GM21723 (cell line): Measurements from ENCODE around the gene CHAD.
"Not testable (repeated sequence)": the region's sequence is repeated elsewhere in the genome, so short reads cannot be mapped to it uniquely, and the experiment has no call there.

Experiments
- ATAC-seq: cut with Tn5 transposase; IDR thresholded peaks from one replicate; pipeline ENCODE4 v1.9.1; 2021; ENCODE audit warnings: mild to moderate bottlenecking, moderate library complexity; ENCODE audit not compliant: unreplicated experiment

CHAD gene

GRCh38 chr17:50475775-50476544 is 7.3 kb upstream of the CHAD start:
- ATAC-seq: not testable (repeated sequence)

- no peak for ATAC-seq
Measured at GRCh38 chr17:50475362-50475761, 6.7 kb upstream of the CHAD start.

- no peak for ATAC-seq
Measured at GRCh38 chr17:50474523-50474922, 5.8 kb upstream of the CHAD start.

DNA sequence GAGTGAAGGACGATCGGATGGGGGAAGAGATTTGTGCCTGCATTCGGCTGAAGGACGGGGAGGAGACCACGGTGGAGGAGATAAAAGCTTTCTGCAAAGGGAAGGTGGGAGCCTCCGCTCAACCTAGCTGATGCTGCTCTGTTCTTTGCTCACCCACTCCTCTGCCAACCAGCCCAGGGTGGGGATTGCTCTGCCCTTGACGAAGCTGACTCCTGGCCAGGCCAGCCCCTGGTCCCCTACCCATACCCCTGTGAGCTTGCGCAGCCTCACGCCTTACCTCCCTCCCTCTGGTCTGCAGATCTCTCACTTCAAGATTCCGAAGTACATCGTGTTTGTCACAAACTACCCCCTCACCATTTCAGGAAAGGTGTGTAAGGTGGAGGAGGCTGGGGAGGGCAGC is 5.2 kb upstream of the CHAD start:
- no peak for ATAC-seq

DNA sequence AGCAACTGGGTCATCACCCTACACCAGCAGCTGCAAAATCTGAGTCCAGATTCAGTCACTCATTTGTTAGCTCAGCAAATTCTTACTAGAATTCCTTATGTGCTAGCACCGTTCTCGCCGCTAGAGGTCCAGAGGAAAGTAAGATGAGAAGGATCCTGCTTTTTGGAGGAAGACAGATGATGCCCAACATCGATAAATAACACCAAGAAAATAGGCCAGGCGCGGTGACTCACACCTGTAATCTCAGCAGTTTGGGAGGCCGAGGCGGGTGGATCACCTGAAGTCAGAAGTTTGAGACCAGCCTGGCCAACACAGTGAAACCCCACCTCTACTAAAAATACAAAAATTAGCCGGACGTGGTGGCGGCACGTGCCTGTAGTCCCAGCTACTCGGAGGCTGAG is 4.1 kb upstream of the CHAD start:
- ATAC-seq: not testable (repeated sequence)

DNA sequence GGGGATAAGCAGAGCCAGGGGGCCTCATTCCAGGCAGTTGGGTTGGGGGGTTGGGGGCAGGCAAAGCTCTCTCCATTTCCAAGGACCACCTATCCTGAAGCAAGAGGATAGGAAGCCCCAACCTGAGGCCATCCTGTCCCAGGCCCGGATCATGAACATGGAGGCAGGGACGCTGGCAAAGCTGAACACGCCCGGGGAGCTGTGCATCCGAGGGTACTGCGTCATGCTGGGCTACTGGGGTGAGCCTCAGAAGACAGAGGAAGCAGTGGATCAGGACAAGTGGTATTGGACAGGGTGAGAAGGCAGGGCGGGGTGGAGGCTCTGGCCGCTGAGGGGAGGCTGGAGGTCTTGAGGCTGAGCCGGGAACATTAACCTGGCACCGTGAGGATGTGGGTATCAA is 3.6 kb upstream of the CHAD start:
- ATAC-seq: no peak

GRCh38 chr17:50471009-50471905 is 2.6 kb upstream of the CHAD start:
- ATAC-seq: no peak

- ATAC-seq: no peak
Measured at GRCh38 chr17:50470426-50470825, 1.7 kb upstream of the CHAD start.

DNA sequence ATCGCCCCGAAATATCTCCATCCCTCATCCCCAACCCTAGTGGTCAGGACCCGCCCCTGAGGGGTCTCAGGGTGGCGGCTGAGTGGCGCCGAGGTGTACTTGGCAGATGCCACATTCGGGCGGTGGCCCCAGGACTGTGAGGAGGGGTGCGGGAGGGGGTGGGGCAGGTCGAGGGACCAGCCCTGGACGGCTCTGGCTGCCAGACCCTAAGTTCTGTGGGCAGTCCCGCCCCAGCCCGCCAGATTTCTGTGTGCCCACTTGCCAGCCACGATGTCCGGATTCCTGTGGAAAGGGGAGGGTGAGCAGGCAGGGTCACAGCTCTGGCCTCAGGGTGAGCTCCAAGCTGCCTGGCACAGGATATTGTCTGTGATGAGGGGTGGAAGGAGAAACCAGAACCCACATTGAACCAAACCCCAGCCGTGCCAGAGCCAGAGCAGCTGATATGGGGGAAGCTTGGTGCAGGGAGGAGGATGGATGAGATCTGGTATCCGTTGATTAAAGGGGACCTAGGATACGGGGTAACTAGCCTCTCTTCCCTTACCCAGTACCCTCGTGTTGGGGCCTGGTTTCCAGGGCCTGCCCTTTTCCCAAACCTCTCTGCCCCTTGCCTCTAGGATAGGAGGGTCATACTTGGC is 1.1 kb upstream of the CHAD start:
- no peak for ATAC-seq

DNA sequence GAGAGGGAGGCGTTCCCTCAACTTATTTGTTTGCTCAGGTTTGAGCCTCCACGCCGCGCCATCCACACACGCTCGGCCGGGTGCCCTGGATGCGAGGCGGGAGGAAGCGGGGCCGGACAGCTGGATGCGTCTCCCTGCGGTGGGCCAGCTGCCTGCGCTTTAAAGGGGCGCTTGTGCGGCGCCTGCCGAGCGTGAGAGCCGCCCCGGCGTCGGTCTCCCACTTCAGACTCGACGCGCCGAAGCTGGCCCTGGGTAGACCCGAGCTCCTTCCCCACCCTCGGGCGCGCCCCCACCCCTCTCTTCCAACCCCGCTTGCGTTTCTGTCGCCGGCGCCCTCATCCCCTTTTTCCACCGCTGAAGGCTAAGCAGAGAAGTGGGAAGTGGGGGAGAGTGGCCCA is 527 bp upstream of the CHAD start:
- no peak for ATAC-seq

DNA sequence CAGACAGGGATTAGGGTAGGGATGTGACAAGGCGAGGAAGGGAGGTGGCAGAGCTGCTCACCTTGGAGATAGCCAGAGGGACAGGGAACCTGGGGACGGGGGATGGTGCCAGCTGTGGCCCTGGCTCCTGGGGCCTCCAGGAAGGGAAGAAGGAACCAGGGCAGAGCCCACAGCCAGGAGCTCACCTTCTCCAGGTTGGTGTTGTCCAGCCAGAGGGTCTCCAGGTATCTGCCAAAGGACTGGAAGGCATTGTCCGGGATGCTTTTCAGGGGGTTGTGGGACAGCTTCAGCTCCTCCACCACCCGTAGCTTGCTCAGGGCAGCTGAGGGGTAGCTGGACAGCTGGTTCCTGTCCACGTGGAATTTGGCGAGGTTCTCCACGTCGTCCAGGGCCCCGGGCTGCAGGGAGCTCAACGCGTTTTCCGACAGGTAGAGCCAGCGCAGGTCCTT is 801 bp downstream of the CHAD start:
- no peak for ATAC-seq

DNA sequence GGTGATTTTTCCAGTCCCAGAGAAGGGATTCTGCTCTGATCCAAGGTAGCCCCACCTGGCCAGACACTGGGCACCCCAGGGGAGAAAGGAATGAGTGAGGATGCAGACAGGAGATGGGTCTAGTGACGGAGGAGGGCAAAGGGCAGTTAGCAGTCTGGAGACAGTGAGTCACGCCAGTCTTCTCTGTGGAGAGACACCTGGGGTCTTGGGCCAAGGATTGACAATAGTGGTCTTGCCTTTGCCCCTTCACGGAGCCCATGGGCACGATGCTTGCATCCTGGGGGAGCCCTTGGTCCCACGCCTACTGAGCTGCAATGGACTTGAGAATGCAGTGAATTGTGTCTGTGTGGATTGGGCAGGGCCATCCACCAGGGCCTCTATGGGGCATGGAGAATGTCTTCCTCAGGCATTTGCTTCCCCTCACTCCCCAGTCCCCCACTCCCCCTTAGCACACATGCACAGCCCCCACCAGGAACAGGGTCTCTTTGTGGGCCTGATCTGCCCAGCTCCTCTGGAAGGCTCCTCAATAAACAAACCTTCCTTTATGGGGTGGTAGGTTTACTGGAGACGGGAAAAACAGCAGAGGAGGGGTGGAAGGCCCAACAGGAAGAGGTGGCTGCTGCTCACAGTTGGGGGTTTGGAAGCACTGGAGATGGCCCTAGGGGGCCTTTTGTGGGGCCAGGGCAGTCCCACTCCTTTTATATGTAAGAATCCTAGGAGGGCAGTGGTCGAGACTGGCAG is 1.4 kb downstream of the CHAD start:
- no peak for ATAC-seq

- ATAC-seq: no peak
Measured at GRCh38 chr17:50466371-50467113, 2.1 kb downstream of the CHAD start.

DNA sequence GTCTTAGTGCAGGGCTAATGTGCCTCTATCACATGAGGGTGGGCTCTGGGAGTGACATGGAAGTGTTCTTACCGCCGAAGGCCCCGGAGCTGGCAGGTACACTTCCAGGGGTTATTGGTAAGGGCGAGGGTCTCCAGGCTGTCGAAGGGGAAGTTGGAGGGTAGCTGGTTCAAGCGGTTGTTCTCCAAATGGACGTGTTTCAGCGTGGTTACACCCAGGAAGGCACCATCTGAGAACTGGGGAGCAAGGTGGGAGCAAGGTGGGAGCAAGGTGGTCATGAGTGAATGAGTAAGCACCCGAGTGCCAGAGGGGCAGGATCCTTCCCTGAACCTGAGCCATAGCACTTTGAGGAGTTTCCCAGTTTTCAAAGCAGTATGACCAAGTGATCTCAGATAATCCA is 3.0 kb downstream of the CHAD start:
- ATAC-seq: no peak

GRCh38 chr17:50465171-50465570 is 3.5 kb downstream of the CHAD start:
- ATAC-seq: no peak

DNA sequence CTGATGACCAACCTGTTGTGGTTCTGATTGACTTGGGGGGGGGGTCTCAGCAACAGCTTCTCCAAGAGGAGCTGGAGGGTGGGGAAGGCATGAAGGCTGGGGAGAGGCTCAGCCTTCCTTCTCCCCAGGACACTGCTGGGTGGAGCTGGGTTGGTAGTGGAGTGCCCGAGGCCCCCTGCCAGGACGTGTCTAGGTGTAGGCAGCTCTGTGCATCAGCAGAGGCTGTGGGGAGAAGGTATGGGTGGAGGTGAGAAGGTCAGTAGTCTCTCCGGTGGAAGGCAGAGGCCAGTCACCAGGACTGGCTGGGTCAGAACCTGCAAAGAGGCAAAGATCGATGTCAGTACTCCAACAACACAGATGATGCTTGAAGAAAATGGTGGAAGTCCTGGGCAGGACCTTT is 3.9 kb downstream of the CHAD start:
- no peak for ATAC-seq

DNA sequence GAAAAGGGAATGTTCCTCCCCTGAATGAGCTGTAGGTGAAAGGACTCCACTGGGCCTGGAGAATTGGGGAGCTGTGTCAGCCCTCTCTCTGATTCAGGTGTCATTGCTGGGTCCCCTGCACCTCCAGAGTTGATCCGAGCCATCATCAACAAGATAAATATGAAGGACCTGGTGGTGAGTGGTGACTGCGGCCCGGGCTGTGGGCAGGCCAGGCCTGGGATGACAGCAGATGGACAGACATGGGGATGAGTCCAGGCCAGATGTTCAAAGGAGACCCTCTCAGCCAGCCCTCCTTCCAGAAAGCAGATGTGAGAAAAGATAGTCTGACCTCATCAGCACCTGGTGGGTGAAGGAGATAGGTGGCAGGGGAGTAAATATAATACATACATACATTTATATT is 4.6 kb downstream of the CHAD start:
- no peak for ATAC-seq

DNA sequence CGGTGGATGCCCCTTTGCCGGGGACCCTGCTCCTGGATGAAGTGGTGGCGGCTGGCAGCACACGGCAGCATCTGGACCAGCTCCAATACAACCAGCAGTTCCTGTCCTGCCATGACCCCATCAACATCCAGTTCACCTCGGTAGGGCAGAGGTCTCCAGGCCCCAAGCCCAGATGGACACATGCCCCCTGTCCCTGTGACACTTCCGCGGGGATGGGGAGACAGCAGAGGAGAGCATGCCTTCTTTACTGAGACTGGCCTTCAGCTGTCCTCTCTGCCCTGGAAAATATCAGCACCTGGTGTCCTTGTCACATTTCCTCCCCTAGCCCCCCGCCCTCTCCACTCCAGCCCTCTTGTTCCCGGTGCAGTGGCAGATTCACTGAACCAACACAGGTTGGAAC is 6.2 kb downstream of the CHAD start:
- no peak for ATAC-seq

DNA sequence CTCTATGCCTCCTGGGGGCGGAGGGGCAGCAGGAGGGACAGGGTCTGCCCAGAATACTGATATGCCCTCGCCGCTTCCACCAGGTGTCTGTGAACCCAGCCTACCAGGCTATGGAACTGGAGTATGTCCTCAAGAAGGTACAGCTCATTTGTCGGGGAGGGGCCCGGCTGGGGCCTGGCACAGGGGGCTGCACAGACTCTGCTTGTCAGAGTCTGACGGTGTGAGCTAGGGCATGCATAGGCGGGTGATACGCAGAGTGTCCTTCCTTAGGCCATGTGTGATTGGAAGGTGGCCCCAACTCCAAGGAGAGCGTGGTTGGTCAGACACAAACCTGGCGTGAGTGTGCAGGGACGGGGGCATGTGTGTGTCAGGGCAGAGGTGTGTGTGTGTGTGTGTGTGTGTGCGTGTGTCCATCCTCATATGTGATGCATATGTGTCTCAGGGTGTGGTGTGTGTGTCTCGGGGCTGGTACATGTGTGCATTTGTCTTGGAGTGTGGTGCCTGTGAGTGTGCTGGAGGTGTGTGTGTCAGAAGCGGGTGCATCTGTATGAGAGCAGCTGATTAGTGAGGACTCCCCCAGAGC is 7.0 kb downstream of the CHAD start:
- no peak for ATAC-seq
